Mucosa of rectum (tissue), 2 donors: Measurements from ENCODE around the gene KLHL34.

Source experiments
- H3K27ac ChIP-seq, 2 donors: one replicate each; pipeline ENCODE4 v1.7.0; 2013; ENCODE audit warnings: inconsistent platforms in 2 of 2, low read depth in 2 of 2, low read length in 2 of 2
- H3K27me3 ChIP-seq, 2 donors: one replicate each; pipeline ENCODE4 v1.7.0; 2013; ENCODE audit warnings: low read length in 2 of 2; ENCODE audit not compliant: control insufficient read depth in 2 of 2, insufficient read depth in 2 of 2
- H3K36me3 ChIP-seq, 2 donors: one replicate each; pipeline ENCODE4 v1.7.0; 2013; ENCODE audit warnings: low read length in 2 of 2; ENCODE audit not compliant: control insufficient read depth in 2 of 2, insufficient read depth in 2 of 2
- H3K4me1 ChIP-seq, 2 donors: one replicate each; pipeline ENCODE4 v1.7.0; 2013; ENCODE audit warnings: low read length in 2 of 2, mild to moderate bottlenecking in 1 of 2; ENCODE audit not compliant: control insufficient read depth in 2 of 2, insufficient read depth in 2 of 2
- H3K4me3 ChIP-seq, 2 donors: one replicate each; pipeline ENCODE4 v1.7.0; 2013; ENCODE audit warnings: low read length in 2 of 2
- H3K9ac ChIP-seq, 2 donors: one replicate each; pipeline ENCODE4 v1.7.0; 2013; ENCODE audit warnings: low read length in 2 of 2, low read depth in 1 of 2, mild to moderate bottlenecking in 1 of 2
- H3K9me3 ChIP-seq, 2 donors: one replicate each; pipeline ENCODE4 v1.7.0; 2013; ENCODE audit warnings: low read length in 2 of 2; ENCODE audit not compliant: control insufficient read depth in 2 of 2
- donor health status: healthy.
- donor health status: Normal muscosa, but diverticular disease.

KLHL34 gene

GRCh38 chrX:21656587-21657317 lies 1.4 kb downstream of the KLHL34 start:
- no peaks in the 10 kb centered on the region for H3K36me3 ChIP-seq
- no peak overlapping the region for H3K27ac ChIP-seq
- H3K27me3 ChIP-seq = peaks cover 0 to 2% of the 10 kb centered on the region in 2 donors
- H3K4me1 ChIP-seq = peaks cover 0 to 2% of the 10 kb centered on the region in 2 donors
- H3K4me3 ChIP-seq = no peak overlapping the region
- no peaks in the 10 kb centered on the region for H3K9me3 ChIP-seq
- no peak overlapping the region for H3K9ac ChIP-seq

GRCh38 chrX:21655901-21656586 lies 2.1 kb downstream of the KLHL34 start:
- H3K4me3 ChIP-seq = no peak overlapping the region
- H3K9ac ChIP-seq = no peak overlapping the region
- H3K36me3 ChIP-seq = no peaks in the 10 kb centered on the region
- no peaks in the 10 kb centered on the region for H3K9me3 ChIP-seq
- H3K27ac ChIP-seq = no peak overlapping the region
- H3K4me1 ChIP-seq = peaks cover 0 to 2% of the 10 kb centered on the region in 2 donors
- peaks cover 0 to 2% of the 10 kb centered on the region in 2 donors for H3K27me3 ChIP-seq

- Histone ChIP-seq H3K4me3 (no peak overlapping the region), H3K9me3 (no peaks in the 10 kb centered on the region), H3K27ac (no peak overlapping the region), H3K36me3 (no peaks in the 10 kb centered on the region), H3K9ac (no peak overlapping the region), H3K27me3 (no peaks in the 10 kb centered on the region), H3K4me1 (no peaks in the 10 kb centered on the region)
These were observed 12.2 kb downstream of the KLHL34 start for GRCh38 chrX:21645886-21646285.

- no peak overlapping the region for H3K9ac ChIP-seq
- no peak overlapping the region for H3K4me3 ChIP-seq
- H3K4me1 ChIP-seq = no peaks in the 10 kb centered on the region
- no peaks in the 10 kb centered on the region for H3K36me3 ChIP-seq
- H3K27me3 ChIP-seq = no peaks in the 10 kb centered on the region
- no peak overlapping the region for H3K27ac ChIP-seq
- no peaks in the 10 kb centered on the region for H3K9me3 ChIP-seq
These were observed 12.7 kb downstream of the KLHL34 start for GRCh38 chrX:21645431-21645830.

GRCh38 chrX:21639775-21640174 lies 18.4 kb downstream of the KLHL34 start:
- Histone ChIP-seq H3K9me3 (no peaks in the 10 kb centered on the region), H3K9ac (no peak overlapping the region), H3K4me3 (no peak overlapping the region), H3K27me3 (no peaks in the 10 kb centered on the region), H3K4me1 (no peaks in the 10 kb centered on the region), H3K36me3 (no peaks in the 10 kb centered on the region), H3K27ac (no peak overlapping the region)

GRCh38 chrX:21638311-21638710 lies 19.8 kb downstream of the KLHL34 start:
- Histone ChIP-seq H3K4me1 (no peaks in the 10 kb centered on the region), H3K27me3 (no peaks in the 10 kb centered on the region)

GRCh38 chrX:21632027-21632426 lies 26.1 kb downstream of the KLHL34 start:
- Histone ChIP-seq H3K9me3 (no peaks in the 10 kb centered on the region), H3K27me3 (no peaks in the 10 kb centered on the region), H3K4me3 (no peak overlapping the region), H3K27ac (no peak overlapping the region), H3K4me1 (no peaks in the 10 kb centered on the region), H3K36me3 (no peaks in the 10 kb centered on the region), H3K9ac (no peak overlapping the region)

More at GRCh38 chrX:21638311-21638710, 19.8 kb downstream of the KLHL34 start:
- no peak overlapping the region for H3K4me3 ChIP-seq
- no peaks in the 10 kb centered on the region for H3K36me3 ChIP-seq
- no peaks in the 10 kb centered on the region for H3K9me3 ChIP-seq
- H3K9ac ChIP-seq = no peak overlapping the region
- H3K27ac ChIP-seq = no peak overlapping the region

GRCh38 chrX:21623778-21624501 lies 34.2 kb downstream of the KLHL34 start:
- Histone ChIP-seq H3K9me3 (no peaks in the 10 kb centered on the region), H3K27me3 (no peaks in the 10 kb centered on the region), H3K4me3 (no peak overlapping the region), H3K9ac (no peak overlapping the region), H3K27ac (no peak overlapping the region), H3K36me3 (no peaks in the 10 kb centered on the region), H3K4me1 (no peaks in the 10 kb centered on the region)

- Histone ChIP-seq H3K4me1 (no peaks in the 10 kb centered on the region), H3K4me3 (no peak overlapping the region), H3K27ac (no peak overlapping the region), H3K27me3 (no peaks in the 10 kb centered on the region), H3K9me3 (no peaks in the 10 kb centered on the region), H3K36me3 (no peaks in the 10 kb centered on the region), H3K9ac (no peak overlapping the region)
These were observed 37.9 kb downstream of the KLHL34 start for GRCh38 chrX:21620234-21620633.

- H3K36me3 ChIP-seq = no peaks in the 10 kb centered on the region
- H3K27me3 ChIP-seq = no peaks in the 10 kb centered on the region
- H3K9me3 ChIP-seq = no peaks in the 10 kb centered on the region
- no peak overlapping the region for H3K27ac ChIP-seq
- no peak overlapping the region for H3K9ac ChIP-seq
- H3K4me1 ChIP-seq = no peaks in the 10 kb centered on the region
- no peak overlapping the region for H3K4me3 ChIP-seq
These were observed 41.7 kb downstream of the KLHL34 start for GRCh38 chrX:21616386-21616785.
